ENCODE results near the gene POLDIP3. TPM values are rescaled to one million over a fixed set of nuclear protein-coding genes. Genes with fewer than 3 reads are reported as not detected.

POLDIP3 gene
- total RNA-seq, 6 experiments from 2014 or later = 17.1 to 22.6 (median 21.1) TPM

GRCh38 chr22:42654436-42655073 lies 39.9 kb upstream of the POLDIP3 start:
- ATAC-seq = no peak
- TF ChIP-seq POLR2A (IDR thresholded peaks at IDR 0.05) (no peak), CTCF (IDR thresholded peaks at IDR 0.05) (no peak)
- Histone ChIP-seq H3K9me3 (no peaks in the 10 kb centered on the region), H3K36me3 (no peaks in the 10 kb centered on the region), H3K4me3 (no peak overlapping the region), H3K4me1 (peaks cover 0 to 28% (median 7%) of the 10 kb centered on the region in 4 donors), H3K27ac (no peak overlapping the region), H3K27me3 (no peaks in the 10 kb centered on the region)
- 85% methylated on average over 7 of the region's 7 CpGs for WGBS (ENCODE audit: insufficient coverage, low coverage, low lambda C conversion rate, missing lambda C conversion rate)
- no peak for DNase-seq
- intact Hi-C loops (cut with DNase I) = no loop called here

DNA sequence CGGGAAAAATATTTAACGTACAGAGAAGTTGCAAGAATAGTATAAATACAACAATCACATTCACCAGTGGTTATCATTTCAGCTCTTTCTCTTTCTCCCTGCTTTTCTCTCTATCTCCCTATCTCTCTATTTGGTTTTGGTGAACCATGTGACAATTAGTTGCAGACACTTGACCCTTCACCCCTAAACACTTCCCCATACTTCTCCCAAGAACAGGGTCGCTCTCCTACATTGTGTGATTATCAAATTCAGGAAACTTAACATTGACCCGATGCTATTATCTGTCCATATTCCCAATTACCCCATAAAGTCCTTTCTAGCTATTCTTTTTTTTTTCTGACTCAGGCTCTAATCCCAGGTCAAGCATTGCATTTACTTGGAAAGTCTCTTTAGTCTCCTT lies 39.3 kb upstream of the POLDIP3 start:
- Histone ChIP-seq H3K27ac (no peak overlapping the region), H3K27me3 (no peaks in the 10 kb centered on the region), H3K4me1 (peaks cover 0 to 30% (median 7%) of the 10 kb centered on the region in 4 donors), H3K36me3 (no peaks in the 10 kb centered on the region), H3K9me3 (no peaks in the 10 kb centered on the region), H3K4me3 (no peak overlapping the region)
- TF ChIP-seq CTCF (IDR thresholded peaks at IDR 0.05) (no peak), POLR2A (IDR thresholded peaks at IDR 0.05) (no peak)
- no peak for ATAC-seq
- intact Hi-C loops (cut with DNase I) = no loop called here
- no peak for DNase-seq
- WGBS (ENCODE audit: insufficient coverage, low coverage, low lambda C conversion rate, missing lambda C conversion rate) = 51% methylated on average over 4 of the region's 4 CpGs

GRCh38 chr22:42651134-42651533 lies 36.5 kb upstream of the POLDIP3 start:
- no peaks in the 10 kb centered on the region for H3K36me3 ChIP-seq
- ATAC-seq = no peak
- no peak for TF ChIP-seq CTCF (IDR thresholded peaks at IDR 0.05)
- no peak for TF ChIP-seq POLR2A (IDR thresholded peaks at IDR 0.05)
- intact Hi-C loops (cut with DNase I) = no loop called here
- no peaks in the 10 kb centered on the region for H3K27me3 ChIP-seq
- no peak overlapping the region for H3K4me3 ChIP-seq
- peaks cover 0 to 51% (median 15%) of the 10 kb centered on the region in 4 donors for H3K4me1 ChIP-seq
- DNase-seq = no peak
- WGBS (ENCODE audit: insufficient coverage, low coverage, low lambda C conversion rate, missing lambda C conversion rate) = 90% methylated on average over 3 of the region's 7 CpGs
- H3K27ac ChIP-seq = no peak overlapping the region
- H3K9me3 ChIP-seq = no peaks in the 10 kb centered on the region

DNA sequence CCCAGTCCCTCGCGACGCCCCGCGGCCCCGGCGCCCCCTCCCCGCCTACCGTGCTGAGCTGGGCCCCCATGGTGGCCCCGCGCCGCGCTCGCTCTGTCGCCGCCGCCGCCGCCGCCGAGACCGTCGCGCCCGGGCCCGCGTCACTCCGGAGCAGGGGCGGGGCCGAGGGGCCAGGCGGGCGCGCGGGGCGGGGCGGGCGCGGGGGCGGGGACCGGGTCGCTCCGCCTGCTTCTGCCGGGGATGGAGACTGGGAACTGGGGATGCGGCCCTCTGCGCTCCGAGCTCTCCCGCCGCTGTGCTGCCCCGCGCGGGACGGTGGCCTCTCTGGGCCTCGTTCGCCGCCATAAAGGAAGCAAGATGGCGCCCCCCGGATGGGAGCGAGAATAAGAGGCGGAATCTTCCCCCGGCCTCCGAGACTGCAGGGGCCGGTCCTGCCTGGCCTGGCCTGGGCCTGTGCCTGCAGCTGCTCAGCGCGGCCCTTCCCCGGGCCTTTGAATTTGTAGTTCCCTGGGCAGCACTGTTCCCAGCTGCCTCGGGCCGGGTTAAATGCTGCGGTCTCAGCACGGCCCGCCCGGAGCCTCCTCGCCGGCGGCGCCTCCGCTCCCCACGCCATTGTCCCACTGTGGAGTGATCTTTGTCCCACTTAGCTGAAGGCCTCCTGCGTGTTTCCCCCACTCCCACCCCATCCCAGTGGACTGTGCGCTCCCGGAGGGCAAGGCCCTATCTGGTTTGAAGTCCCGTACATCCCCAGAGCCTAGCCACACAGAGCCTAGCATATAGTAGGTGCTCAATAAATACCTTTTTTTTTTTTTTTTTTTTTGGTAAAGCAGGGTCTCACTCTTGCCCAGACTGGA lies 34.8 kb upstream of the POLDIP3 start, which contains the start of gene CYB5R3:
CYB5R3 (minus strand) TSS at position 147 of the 854 bp plus-strand sequence; CDS start at position 70, 77 bp downstream.
- intact Hi-C loops (cut with DNase I) = no loop called here
- Histone ChIP-seq H3K4me3 (peak within 1 kb of the TSS; percentile 67 to 96 (median 95)), H3K27me3 (no peaks in the 10 kb centered on the region), H3K36me3 (no peaks in the 10 kb centered on the region), H3K27ac (peak within 1 kb of the TSS; percentile 74 to 96 (median 91)), H3K9me3 (no peaks in the 10 kb centered on the region), H3K4me1 (peaks cover 0 to 67% (median 24%) of the 10 kb centered on the region in 4 donors)
- TF ChIP-seq POLR2A (IDR thresholded peaks at IDR 0.05) = no peak
- TF ChIP-seq CTCF (IDR thresholded peaks at IDR 0.05) = no peak
- ATAC-seq (peak; percentile 47 to 69 (median 62)), DNase-seq (peak; percentile 84 to 88 (median 87))
- WGBS (ENCODE audit: insufficient coverage, low coverage, low lambda C conversion rate, missing lambda C conversion rate) = 62% methylated on average over 3 of the region's 81 CpGs
